ENCODE measurements around the gene KRT71.

DNA sequence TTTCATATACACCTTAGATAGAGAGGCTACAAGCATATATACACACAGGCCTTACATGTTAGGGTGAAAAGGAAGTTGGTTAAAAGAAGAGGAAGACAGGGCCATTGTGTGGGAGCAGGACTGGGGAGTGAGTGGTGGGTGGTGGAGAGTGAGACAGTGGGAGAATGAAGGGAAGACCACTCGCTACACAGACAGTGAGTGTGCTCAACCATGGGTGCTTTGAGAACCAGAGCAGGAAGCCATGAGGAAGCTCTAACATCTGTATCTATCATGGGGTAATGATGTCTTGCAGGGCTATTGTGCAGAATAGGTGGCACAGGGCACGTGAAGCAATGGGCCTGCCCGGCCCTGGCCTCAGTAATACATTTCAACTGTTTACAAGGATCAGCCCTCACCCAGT lies 32.1 kb upstream of the KRT71 start:
- TF ChIP-seq, protein P1, sequence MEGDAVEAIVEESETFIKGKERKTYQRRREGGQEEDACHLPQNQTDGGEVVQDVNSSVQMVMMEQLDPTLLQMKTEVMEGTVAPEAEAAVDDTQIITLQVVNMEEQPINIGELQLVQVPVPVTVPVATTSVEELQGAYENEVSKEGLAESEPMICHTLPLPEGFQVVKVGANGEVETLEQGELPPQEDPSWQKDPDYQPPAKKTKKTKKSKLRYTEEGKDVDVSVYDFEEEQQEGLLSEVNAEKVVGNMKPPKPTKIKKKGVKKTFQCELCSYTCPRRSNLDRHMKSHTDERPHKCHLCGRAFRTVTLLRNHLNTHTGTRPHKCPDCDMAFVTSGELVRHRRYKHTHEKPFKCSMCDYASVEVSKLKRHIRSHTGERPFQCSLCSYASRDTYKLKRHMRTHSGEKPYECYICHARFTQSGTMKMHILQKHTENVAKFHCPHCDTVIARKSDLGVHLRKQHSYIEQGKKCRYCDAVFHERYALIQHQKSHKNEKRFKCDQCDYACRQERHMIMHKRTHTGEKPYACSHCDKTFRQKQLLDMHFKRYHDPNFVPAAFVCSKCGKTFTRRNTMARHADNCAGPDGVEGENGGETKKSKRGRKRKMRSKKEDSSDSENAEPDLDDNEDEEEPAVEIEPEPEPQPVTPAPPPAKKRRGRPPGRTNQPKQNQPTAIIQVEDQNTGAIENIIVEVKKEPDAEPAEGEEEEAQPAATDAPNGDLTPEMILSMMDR (IDR thresholded peaks at IDR 0.05; ENCODE audit: low read length), result no peak
- TF ChIP-seq EZH2 (IDR thresholded peaks at IDR 0.05; ENCODE audit: borderline replicate concordance, low read length), result no peak

Measured in OCI-LY1 (cell line).